GM12874 (cell line): ENCODE data around the gene CCDC146.

ENCODE experiments used
- CTCF ChIP-seq: IDR thresholded peaks from 2 replicates; pipeline ENCODE4 v1.5.1; 2011; ENCODE audit warnings: low read depth, mild to moderate bottlenecking, control low read depth, low read length, moderate library complexity; ENCODE audit not compliant: insufficient read depth

CCDC146 gene

GRCh38 chr7:77284616-77285015 is 162.2 kb downstream of the CCDC146 start:
- no peak for TF ChIP-seq CTCF

- TF ChIP-seq CTCF = no peak
Observed at GRCh38 chr7:77288676-77289320, 166.4 kb downstream of the CCDC146 start.

GRCh38 chr7:77289387-77289786 is 167.0 kb downstream of the CCDC146 start:
- TF ChIP-seq CTCF = no peak

DNA sequence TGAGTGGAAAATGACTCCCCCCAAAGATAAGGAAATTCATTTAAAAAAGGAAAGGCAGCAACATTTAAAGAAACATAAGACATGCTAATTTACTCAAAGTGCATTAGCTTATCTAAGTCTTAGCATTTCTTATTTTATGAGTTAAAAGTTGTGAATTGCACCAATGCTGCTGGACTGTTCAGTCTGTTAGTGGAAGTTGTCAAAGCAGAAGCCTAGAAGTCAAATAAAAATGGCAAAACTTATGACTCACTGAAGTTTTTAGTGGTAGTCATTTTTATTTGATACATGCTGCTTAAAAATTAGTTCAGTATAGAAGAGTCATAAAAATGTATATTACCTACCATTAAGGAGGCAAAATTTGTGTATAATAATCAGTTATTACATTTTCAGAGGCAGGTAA is 168.0 kb downstream of the CCDC146 start:
- TF ChIP-seq CTCF = no peak

- TF ChIP-seq CTCF = peak; percentile 11; the same call in 1 of the 2 replicates
Observed at GRCh38 chr7:77293046-77293445, 170.6 kb downstream of the CCDC146 start.

GRCh38 chr7:77295549-77295948 is 173.1 kb downstream of the CCDC146 start:
- no peak for TF ChIP-seq CTCF

- TF ChIP-seq CTCF = no peak
Observed at GRCh38 chr7:77306231-77307067, 184.0 kb downstream of the CCDC146 start.
